Measurements from ENCODE around the gene CXCL3. TPM values are rescaled to one million over a fixed set of nuclear protein-coding genes. Genes with fewer than 3 reads are reported as not detected.
"Not testable (repeated sequence)": the region's sequence is repeated elsewhere in the genome, so short reads cannot be mapped to it uniquely, and the experiment has no call there.

Gene CXCL3
- total RNA-seq, 1 donor from 2014 or later, result not detected

DNA sequence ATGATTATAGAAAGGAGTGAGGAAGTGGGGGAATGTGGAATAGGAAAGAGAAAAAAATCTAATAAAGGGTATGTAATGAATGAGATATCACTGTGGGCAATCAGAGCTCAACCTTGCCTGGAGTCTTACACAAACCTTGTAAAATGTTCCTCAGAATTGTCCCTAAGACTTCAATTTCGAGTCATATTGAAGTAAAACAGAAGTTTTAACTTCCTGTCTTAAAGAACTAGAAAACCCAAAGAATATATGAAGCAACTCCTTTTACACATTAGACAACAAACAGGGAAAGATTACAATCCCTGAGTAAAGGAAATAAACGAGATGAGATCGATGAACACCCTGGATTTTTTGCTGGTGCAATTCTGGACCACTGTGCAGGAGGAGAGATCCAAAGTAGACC lies 42.5 kb upstream of the CXCL3 start:
- TF ChIP-seq, protein P1, sequence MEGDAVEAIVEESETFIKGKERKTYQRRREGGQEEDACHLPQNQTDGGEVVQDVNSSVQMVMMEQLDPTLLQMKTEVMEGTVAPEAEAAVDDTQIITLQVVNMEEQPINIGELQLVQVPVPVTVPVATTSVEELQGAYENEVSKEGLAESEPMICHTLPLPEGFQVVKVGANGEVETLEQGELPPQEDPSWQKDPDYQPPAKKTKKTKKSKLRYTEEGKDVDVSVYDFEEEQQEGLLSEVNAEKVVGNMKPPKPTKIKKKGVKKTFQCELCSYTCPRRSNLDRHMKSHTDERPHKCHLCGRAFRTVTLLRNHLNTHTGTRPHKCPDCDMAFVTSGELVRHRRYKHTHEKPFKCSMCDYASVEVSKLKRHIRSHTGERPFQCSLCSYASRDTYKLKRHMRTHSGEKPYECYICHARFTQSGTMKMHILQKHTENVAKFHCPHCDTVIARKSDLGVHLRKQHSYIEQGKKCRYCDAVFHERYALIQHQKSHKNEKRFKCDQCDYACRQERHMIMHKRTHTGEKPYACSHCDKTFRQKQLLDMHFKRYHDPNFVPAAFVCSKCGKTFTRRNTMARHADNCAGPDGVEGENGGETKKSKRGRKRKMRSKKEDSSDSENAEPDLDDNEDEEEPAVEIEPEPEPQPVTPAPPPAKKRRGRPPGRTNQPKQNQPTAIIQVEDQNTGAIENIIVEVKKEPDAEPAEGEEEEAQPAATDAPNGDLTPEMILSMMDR (IDR thresholded peaks at IDR 0.05), result no peak
- TF ChIP-seq POLR2AphosphoS5 (IDR thresholded peaks at IDR 0.05; ENCODE audit: insufficient read depth in 1 of 2, low read depth in 1 of 2) (no peak), POLR2A (IDR thresholded peaks at IDR 0.05) (no peak)
- intact Hi-C loops (cut with DNase I), result no loop called here

DNA sequence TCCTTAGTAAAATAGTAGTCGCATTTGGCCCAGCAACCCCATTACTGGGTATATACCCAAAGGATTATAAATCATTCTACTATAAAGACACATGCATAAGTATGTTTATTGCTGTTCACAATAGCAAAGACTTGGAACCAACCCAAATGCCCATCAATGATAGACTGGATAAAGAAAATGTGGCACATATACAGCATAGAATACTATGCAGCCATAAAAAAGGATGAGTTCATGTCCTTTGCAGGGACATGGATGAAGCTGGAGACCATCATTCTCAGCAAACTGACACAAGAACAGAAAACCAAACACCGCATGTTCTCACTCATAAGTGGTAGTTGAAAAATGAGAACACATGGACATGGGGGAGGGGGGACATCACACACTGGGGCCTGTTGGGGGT lies 41.9 kb upstream of the CXCL3 start:
- H3K4me3 ChIP-seq; H3K36me3 ChIP-seq; H3K27me3 ChIP-seq; DNase-seq (ENCODE audit: extremely low spot score in 2 of 2); intact Hi-C loops (cut with DNase I); H3K9me3 ChIP-seq; H3K27ac ChIP-seq; H3K4me1 ChIP-seq: not testable (repeated sequence)

More for the DNA sequence above, 42.5 kb upstream of the CXCL3 start:
- Histone ChIP-seq H3K27ac (no peak overlapping the region), H3K9me3 (no peaks in the 10 kb centered on the region), H3K36me3 (no peaks in the 10 kb centered on the region), H3K4me1 (no peaks in the 10 kb centered on the region), H3K4me3 (no peak overlapping the region), H3K27me3 (no peaks in the 10 kb centered on the region)
- DNase-seq (ENCODE audit: extremely low spot score in 2 of 2), result no peak

DNA sequence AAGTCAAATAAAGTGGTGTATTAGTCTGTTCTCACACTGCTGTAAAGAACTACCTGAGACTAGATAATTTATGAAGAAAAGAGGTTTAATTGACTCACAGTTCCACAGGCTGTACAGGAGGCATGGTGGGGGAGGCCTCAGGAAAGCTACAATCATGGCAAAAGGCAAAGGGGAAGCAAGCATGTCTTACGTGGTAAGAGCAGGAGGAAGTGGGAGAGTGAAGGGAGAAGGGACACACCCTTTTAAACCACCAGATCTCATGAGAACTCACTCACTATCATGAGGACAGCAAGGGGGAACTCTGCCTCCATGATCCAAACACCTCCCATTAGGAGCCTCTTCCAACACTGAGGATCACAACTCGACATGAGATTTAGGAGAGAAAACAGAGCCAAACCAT lies 40.5 kb upstream of the CXCL3 start:
- not testable (repeated sequence) for H3K27me3 ChIP-seq; H3K9me3 ChIP-seq; H3K4me3 ChIP-seq; H3K27ac ChIP-seq; DNase-seq (ENCODE audit: extremely low spot score in 2 of 2); H3K4me1 ChIP-seq; H3K36me3 ChIP-seq
- intact Hi-C loops (cut with DNase I), result loop anchor here (10.0 kb wide), 1 partner anchor 176 kb away; no protein-coding TSS in a partner anchor

DNA sequence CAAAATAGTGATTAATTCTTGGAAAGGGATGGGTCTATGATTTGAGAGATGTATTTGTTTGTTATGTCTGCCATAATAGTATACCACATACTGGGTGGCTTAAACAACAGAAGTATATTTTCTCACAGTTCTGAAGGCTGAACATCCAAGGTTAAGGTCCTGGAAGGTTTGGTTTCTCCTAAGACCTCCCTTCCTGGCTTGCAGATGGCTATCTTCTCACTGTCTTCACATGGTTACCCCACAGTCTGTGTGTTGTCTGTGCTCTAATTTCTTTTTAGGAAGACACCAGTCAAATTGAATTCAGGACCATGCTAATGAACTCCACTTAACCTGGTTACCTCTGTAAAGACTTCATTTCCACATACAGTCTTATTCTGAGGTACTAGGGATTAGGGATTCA lies 34.9 kb upstream of the CXCL3 start:
- Histone ChIP-seq H3K4me3 (no peak overlapping the region), H3K27ac (no peak overlapping the region), H3K9me3 (no peaks in the 10 kb centered on the region), H3K36me3 (no peaks in the 10 kb centered on the region), H3K4me1 (no peaks in the 10 kb centered on the region), H3K27me3 (no peaks in the 10 kb centered on the region)
- TF ChIP-seq, protein P1 (IDR thresholded peaks at IDR 0.05), result no peak
- no peak for TF ChIP-seq POLR2AphosphoS5 (IDR thresholded peaks at IDR 0.05; ENCODE audit: insufficient read depth in 1 of 2, low read depth in 1 of 2)
- no peak for TF ChIP-seq POLR2A (IDR thresholded peaks at IDR 0.05)
- no peak for DNase-seq (ENCODE audit: extremely low spot score in 2 of 2)
- intact Hi-C loops (cut with DNase I), result loop anchor here (10.0 kb wide), 1 partner anchor 181 kb away; no protein-coding TSS in a partner anchor

DNA sequence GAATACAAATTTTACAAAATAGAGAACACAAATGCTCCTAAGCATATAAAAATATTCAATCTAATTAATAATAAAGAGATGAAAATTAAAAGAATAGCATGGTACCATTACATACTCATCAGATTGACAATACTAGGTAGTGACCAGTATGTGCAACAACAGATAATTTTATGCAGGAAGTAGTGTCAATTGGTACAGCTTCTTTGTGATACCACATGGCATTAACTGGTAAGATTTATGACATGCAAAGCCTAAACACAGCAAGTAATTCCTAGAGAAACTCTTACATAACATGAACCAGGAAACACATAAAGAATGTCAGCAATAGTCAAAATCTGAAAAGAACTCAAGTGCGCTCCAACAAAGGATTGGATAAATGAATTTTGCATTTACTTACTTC lies 34.2 kb upstream of the CXCL3 start:
- TF ChIP-seq POLR2AphosphoS5 (IDR thresholded peaks at IDR 0.05; ENCODE audit: insufficient read depth in 1 of 2, low read depth in 1 of 2) (no peak), POLR2A (IDR thresholded peaks at IDR 0.05) (no peak)
- TF ChIP-seq, protein P1 (IDR thresholded peaks at IDR 0.05), result no peak
- Histone ChIP-seq H3K27ac (no peak overlapping the region), H3K27me3 (no peaks in the 10 kb centered on the region), H3K36me3 (no peaks in the 10 kb centered on the region), H3K9me3 (no peaks in the 10 kb centered on the region), H3K4me1 (no peaks in the 10 kb centered on the region), H3K4me3 (no peak overlapping the region)
- no peak for DNase-seq (ENCODE audit: extremely low spot score in 2 of 2)
- intact Hi-C loops (cut with DNase I), result loop anchor here (10.0 kb wide), 1 partner anchor 182 kb away; no protein-coding TSS in a partner anchor

DNA sequence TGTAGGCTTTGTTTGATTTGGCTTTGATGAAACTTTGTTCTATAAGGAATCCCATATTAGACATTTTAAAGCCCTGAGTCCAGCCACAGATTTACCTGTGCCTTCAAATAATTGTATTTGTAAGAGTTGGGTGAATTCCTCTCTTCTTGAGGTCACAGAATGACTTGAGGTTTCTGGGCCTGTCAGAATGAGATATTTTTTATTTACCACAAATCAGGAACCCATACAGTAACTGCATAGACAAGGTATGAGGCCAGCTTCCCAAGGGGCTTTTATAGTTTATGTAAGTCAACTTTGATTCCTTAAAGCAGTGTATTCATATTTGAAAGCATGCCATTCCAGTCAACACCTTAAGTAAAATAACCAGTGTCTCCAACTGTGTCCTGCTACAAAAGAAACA lies 29.1 kb upstream of the CXCL3 start:
- Histone ChIP-seq H3K9me3 (no peaks in the 10 kb centered on the region), H3K27ac (no peak overlapping the region), H3K27me3 (no peaks in the 10 kb centered on the region), H3K36me3 (no peaks in the 10 kb centered on the region), H3K4me3 (no peak overlapping the region), H3K4me1 (no peaks in the 10 kb centered on the region)
- TF ChIP-seq, protein P1 (IDR thresholded peaks at IDR 0.05), result no peak
- TF ChIP-seq POLR2A (IDR thresholded peaks at IDR 0.05), result no peak
- no peak for TF ChIP-seq POLR2AphosphoS5 (IDR thresholded peaks at IDR 0.05; ENCODE audit: insufficient read depth in 1 of 2, low read depth in 1 of 2)
- intact Hi-C loops (cut with DNase I), result no loop called here
- no peak for DNase-seq (ENCODE audit: extremely low spot score in 2 of 2)
